IMR-90 (cell line): Measurements from ENCODE around the gene ITFG1. TPM values are rescaled to one million over a fixed set of nuclear protein-coding genes. Genes with fewer than 3 reads are reported as not detected.

Source experiments
- ATAC-seq: fragments of 200-7000 bp; cut with Tn5 transposase; 2 replicates; pipeline ENCODE4 v1.9.1; 2020; ENCODE audit warnings: low read depth, mild to moderate bottlenecking, moderate library complexity
- BruUV-seq: library from RNA; stranded (reverse); fragments of 400-500 nt; replicated peaks from 2 replicates; lab custom pipeline; 2021; lab: Mats Ljungman, UMichigan
- CTCF ChIA-PET: fragments of 300-600 bp; formaldehyde crosslinking; extraction: SDS; loops from one replicate; lab custom pipeline; 2021; ENCODE audit warnings: antibody characterized with exemption; lab: Yijun Ruan, JAX
- POLR2A ChIA-PET: fragments of 300-600 bp; sonication (Branson Sonifier 250); formaldehyde crosslinking; loops from one replicate; lab custom pipeline; 2022; ENCODE audit warnings: antibody characterized with exemption; ENCODE audit not compliant: unreplicated experiment; lab: Charles Lee
- DNase-seq: peaks from one replicate; pipeline ENCODE4 v3.0.0; 2013
- H2AFZ ChIP-seq: replicated peaks from 2 replicates; pipeline ENCODE3; 2013; ENCODE audit warnings: low read length, mild to moderate bottlenecking; ENCODE audit not compliant: poor library complexity
- H2AK5ac ChIP-seq: 2 replicates; pipeline ENCODE4 v1.6.1; 2013; ENCODE audit warnings: low read depth, low read length, inconsistent platforms
- H2AK9ac ChIP-seq: replicated peaks from 2 replicates; pipeline ENCODE3; 2013; ENCODE audit warnings: mild to moderate bottlenecking, low read depth, low read length, moderate library complexity; ENCODE audit not compliant: poor library complexity
- H2BK120ac ChIP-seq: 2 replicates; pipeline ENCODE4 v1.6.1; 2013; ENCODE audit warnings: low read depth, low read length, inconsistent platforms
- H2BK15ac ChIP-seq: 3 replicates; pipeline ENCODE4 v1.6.1; 2013; ENCODE audit warnings: low read depth, low read length, inconsistent platforms
- H2BK20ac ChIP-seq: 2 replicates; pipeline ENCODE4 v1.6.1; 2013; ENCODE audit warnings: low read depth, mild to moderate bottlenecking, inconsistent platforms, low read length, moderate library complexity
- H2BK5ac ChIP-seq: 2 replicates; pipeline ENCODE4 v1.6.1; 2013; ENCODE audit warnings: mild to moderate bottlenecking, low read depth, low read length, inconsistent platforms; ENCODE audit not compliant: poor library complexity, severe bottlenecking
- H3K14ac ChIP-seq: replicated peaks from 2 replicates; pipeline ENCODE4 v1.6.1; 2013; ENCODE audit warnings: low read depth, low read length, inconsistent platforms
- H3K18ac ChIP-seq: 2 replicates; pipeline ENCODE4 v1.6.1; 2013; ENCODE audit warnings: low read depth, low read length, control low read depth
- H3K23ac ChIP-seq: 2 replicates; pipeline ENCODE4 v1.6.1; 2013; ENCODE audit warnings: low read depth, low read length, inconsistent platforms
- H3K27ac ChIP-seq: 2 replicates; pipeline ENCODE4 v1.5.1; 2013; ENCODE audit warnings: mild to moderate bottlenecking, control low read depth, low read length; ENCODE audit not compliant: insufficient read depth
- H3K27me3 ChIP-seq: 2 replicates; pipeline ENCODE4 v1.6.1; 2013; ENCODE audit warnings: low read length; ENCODE audit not compliant: control insufficient read depth, insufficient read depth
- H3K36me3 ChIP-seq: 2 replicates; pipeline ENCODE4 v1.6.1; 2013; ENCODE audit warnings: low read length, mixed read lengths; ENCODE audit not compliant: control insufficient read depth, insufficient read depth
- H3K4ac ChIP-seq: 2 replicates; pipeline ENCODE4 v1.6.1; 2013; ENCODE audit warnings: low read depth, low read length, inconsistent platforms
- H3K4me1 ChIP-seq: 2 replicates; pipeline ENCODE4 v1.6.1; 2013; ENCODE audit warnings: low read length, mixed read lengths; ENCODE audit not compliant: control insufficient read depth, insufficient read depth
- H3K4me2 ChIP-seq: 2 replicates; pipeline ENCODE4 v1.6.1; 2013; ENCODE audit warnings: low read depth, mild to moderate bottlenecking, control low read depth, low read length, moderate library complexity
- H3K4me3 ChIP-seq: 2 replicates; pipeline ENCODE4 v1.5.1; 2013; ENCODE audit warnings: low read depth, mild to moderate bottlenecking, control low read depth, low read length, moderate library complexity; ENCODE audit not compliant: insufficient read depth
- H3K56ac ChIP-seq: 2 replicates; pipeline ENCODE4 v1.6.1; 2013; ENCODE audit warnings: low read length, inconsistent platforms; ENCODE audit not compliant: insufficient read depth; ENCODE audit errors: extremely low read depth
- H3K79me1 ChIP-seq, 2 experiments: 2 replicates each; pipeline ENCODE4 v1.6.1; 2013; ENCODE audit warnings: low read length in 2 of 2, inconsistent platforms in 1 of 2, low read depth in 1 of 2
- H3K9ac ChIP-seq: 2 replicates; pipeline ENCODE4 v1.6.1; 2013; ENCODE audit warnings: low read depth, low read length, control low read depth
- H3K9me1 ChIP-seq: 2 replicates; pipeline ENCODE4 v1.6.1; 2013; ENCODE audit warnings: low read length, inconsistent platforms; ENCODE audit not compliant: insufficient read depth
- H3K9me3 ChIP-seq: 2 replicates; pipeline ENCODE4 v1.6.1; 2013; ENCODE audit warnings: low read length; ENCODE audit not compliant: control insufficient read depth, insufficient read depth
- H4K20me1 ChIP-seq: 2 replicates; pipeline ENCODE4 v1.6.1; 2013; ENCODE audit warnings: low read length, inconsistent platforms; ENCODE audit not compliant: insufficient read depth
- H4K5ac ChIP-seq: 2 replicates; pipeline ENCODE4 v1.6.1; 2013; ENCODE audit warnings: mild to moderate bottlenecking, low read depth, low read length, control low read depth
- H4K8ac ChIP-seq, 2 experiments: 2 replicates each; pipeline ENCODE4 v1.6.1; 2013; ENCODE audit warnings: low read depth in 2 of 2, low read length in 2 of 2, control low read depth in 1 of 2, inconsistent platforms in 1 of 2
- H4K91ac ChIP-seq: 2 replicates; pipeline ENCODE4 v1.6.1; 2013; ENCODE audit warnings: low read depth, low read length, inconsistent platforms; ENCODE audit not compliant: insufficient read depth
- CEBPB ChIP-seq: IDR thresholded peaks from 2 replicates; pipeline ENCODE4 v1.6.1; 2012; ENCODE audit warnings: low read depth, low read length, improper control_type of control experiment
- CHD1 ChIP-seq: IDR thresholded peaks from 2 replicates; pipeline ENCODE4 v1.6.1; 2012; ENCODE audit warnings: low read depth, low read length, improper control_type of control experiment
- MAFK ChIP-seq: IDR thresholded peaks from 2 replicates; pipeline ENCODE4 v1.6.1; 2012; ENCODE audit warnings: low read depth, low read length, improper control_type of control experiment
- MAZ ChIP-seq: IDR thresholded peaks from 2 replicates; pipeline ENCODE4 v1.6.1; 2012; ENCODE audit warnings: low read depth, mild to moderate bottlenecking, low read length, improper control_type of control experiment, moderate library complexity, borderline replicate concordance
- RFX5 ChIP-seq: IDR thresholded peaks from 2 replicates; pipeline ENCODE4 v1.8.0; 2012; ENCODE audit warnings: low read depth, mild to moderate bottlenecking, low read length, moderate library complexity
- SMC3 ChIP-seq: fragments of 150-350 bp; IDR thresholded peaks from 2 replicates; pipeline ENCODE4 v1.6.1; 2016; ENCODE audit warnings: low read depth, mild to moderate bottlenecking, antibody characterized with exemption, low read length, moderate library complexity
- dilution Hi-C: fragments of 300-500 bp; cut with HindIII; formaldehyde crosslinking; loops from one replicate; pipeline ENCODE4 v1.14.3; 2018; ENCODE audit warnings: low sequenced_read_pairs; ENCODE audit not compliant: unreplicated experiment
- in situ Hi-C: fragments of 300-500 bp; cut with MboI; formaldehyde crosslinking; loops from 3 replicates; pipeline ENCODE4 v1.14.3; 2019; ENCODE audit warnings: low sequenced_read_pairs, inconsistent platforms, mixed read lengths
- intact Hi-C: fragments of 100-400 bp; cut with micrococcal nuclease; formaldehyde crosslinking; loops from 2 replicates; pipeline ENCODE4 v1.10.0; 2022
- polyA plus RNA-seq, 3 experiments: library from polyadenylated mRNA; depleted of rRNA; stranded (reverse); fragments of >200 nt; gene quantifications; 2 replicates each; pipeline ENCODE4 v1.2.3, GENCODE V29; 2012; ENCODE audit warnings: low replicate concordance in 1 of 3
- total RNA-seq: library from RNA; depleted of rRNA; stranded (reverse); fragments of >200 nt; gene quantifications from 2 replicates; pipeline ENCODE4 v1.2.3, GENCODE V29; 2012
- TF ChIP-seq, protein P1 (sequence below): conservative IDR thresholded peaks from 2 replicates; pipeline ENCODE4 v1.5.1; 2012; ENCODE audit warnings: mild to moderate bottlenecking, low read depth, low read length, improper control_type of control experiment
- TF ChIP-seq, protein P2 (sequence below): fragments of 150-350 bp; IDR thresholded peaks from 2 replicates; pipeline ENCODE4 v1.6.1; 2017; ENCODE audit warnings: mild to moderate bottlenecking, antibody characterized with exemption, low read length, low read depth
- TF ChIP-seq, protein P3 (sequence below): fragments of 150-350 bp; IDR thresholded peaks from 2 replicates; pipeline ENCODE4 v1.6.1; 2016; ENCODE audit warnings: low read depth, mild to moderate bottlenecking, low read length, moderate library complexity, borderline replicate concordance

Gene ITFG1
- total and polyA plus RNA-seq, 2 of the 4 experiments (the other 2 are of a cell fraction) = 54.3 to 60.4 TPM

DNA sequence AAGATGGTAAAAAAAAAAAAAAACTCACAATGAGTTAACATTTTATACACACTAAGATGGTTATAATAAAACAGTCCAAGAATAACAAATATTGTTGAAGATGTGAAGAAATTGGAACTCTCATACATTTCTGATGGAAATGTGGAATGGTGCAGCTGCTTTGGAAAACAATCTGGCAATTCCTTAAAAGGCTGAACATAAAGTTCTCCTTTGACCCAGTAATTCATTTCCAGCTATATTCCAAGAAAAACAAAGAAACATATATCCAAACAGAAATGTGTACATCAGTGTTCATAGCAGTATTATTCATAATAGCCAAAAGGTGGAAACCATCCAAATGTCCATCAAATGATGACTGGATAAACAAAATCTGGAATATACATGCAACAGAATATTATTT, 219.8 kb downstream of the ITFG1 start:
- ATAC-seq = no peak
- H3K27me3 ChIP-seq = no peaks in the 10 kb centered on the region
- no peak overlapping the region for H3K56ac ChIP-seq
- H2AK5ac ChIP-seq = no peak overlapping the region
- no peak overlapping the region for H3K9ac ChIP-seq
- H4K20me1 ChIP-seq = no peaks in the 10 kb centered on the region
- no peak overlapping the region for H3K4me2 ChIP-seq
- dilution Hi-C loops = no loop called here
- no peak overlapping the region for H3K23ac ChIP-seq
- no peak overlapping the region for H3K18ac ChIP-seq
- no peak overlapping the region for H4K91ac ChIP-seq
- no peak overlapping the region for H3K14ac ChIP-seq
- H3K4ac ChIP-seq = no peak overlapping the region
- no peak overlapping the region for H3K27ac ChIP-seq
- POLR2A ChIA-PET = no interaction called here
- no peak overlapping the region for H3K4me3 ChIP-seq
- H3K4me1 ChIP-seq = 0 out of 2 replicates have a peak, but pooled peaks cover 2% of the 10 kb centered on the region
- H3K9me3 ChIP-seq = no peaks in the 10 kb centered on the region
- H3K36me3 ChIP-seq = peaks cover 4% of the 10 kb centered on the region; the same call in 1 of the 2 replicates
- in situ Hi-C loops = no loop called here
- H4K8ac ChIP-seq = no peak overlapping the region
- H2BK15ac ChIP-seq = no peak overlapping the region
- DNase-seq = no peak
- no peaks in the 10 kb centered on the region for H3K9me1 ChIP-seq
- TF ChIP-seq, protein P1, sequence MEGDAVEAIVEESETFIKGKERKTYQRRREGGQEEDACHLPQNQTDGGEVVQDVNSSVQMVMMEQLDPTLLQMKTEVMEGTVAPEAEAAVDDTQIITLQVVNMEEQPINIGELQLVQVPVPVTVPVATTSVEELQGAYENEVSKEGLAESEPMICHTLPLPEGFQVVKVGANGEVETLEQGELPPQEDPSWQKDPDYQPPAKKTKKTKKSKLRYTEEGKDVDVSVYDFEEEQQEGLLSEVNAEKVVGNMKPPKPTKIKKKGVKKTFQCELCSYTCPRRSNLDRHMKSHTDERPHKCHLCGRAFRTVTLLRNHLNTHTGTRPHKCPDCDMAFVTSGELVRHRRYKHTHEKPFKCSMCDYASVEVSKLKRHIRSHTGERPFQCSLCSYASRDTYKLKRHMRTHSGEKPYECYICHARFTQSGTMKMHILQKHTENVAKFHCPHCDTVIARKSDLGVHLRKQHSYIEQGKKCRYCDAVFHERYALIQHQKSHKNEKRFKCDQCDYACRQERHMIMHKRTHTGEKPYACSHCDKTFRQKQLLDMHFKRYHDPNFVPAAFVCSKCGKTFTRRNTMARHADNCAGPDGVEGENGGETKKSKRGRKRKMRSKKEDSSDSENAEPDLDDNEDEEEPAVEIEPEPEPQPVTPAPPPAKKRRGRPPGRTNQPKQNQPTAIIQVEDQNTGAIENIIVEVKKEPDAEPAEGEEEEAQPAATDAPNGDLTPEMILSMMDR = no peak
- TF ChIP-seq SMC3 (no peak), CEBPB (no peak), MAZ (no peak), CHD1 (no peak), RFX5 (no peak), MAFK (no peak)
- TF ChIP-seq, protein P2, sequence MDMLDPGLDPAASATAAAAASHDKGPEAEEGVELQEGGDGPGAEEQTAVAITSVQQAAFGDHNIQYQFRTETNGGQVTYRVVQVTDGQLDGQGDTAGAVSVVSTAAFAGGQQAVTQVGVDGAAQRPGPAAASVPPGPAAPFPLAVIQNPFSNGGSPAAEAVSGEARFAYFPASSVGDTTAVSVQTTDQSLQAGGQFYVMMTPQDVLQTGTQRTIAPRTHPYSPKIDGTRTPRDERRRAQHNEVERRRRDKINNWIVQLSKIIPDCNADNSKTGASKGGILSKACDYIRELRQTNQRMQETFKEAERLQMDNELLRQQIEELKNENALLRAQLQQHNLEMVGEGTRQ = no peak
- TF ChIP-seq, protein P3, sequence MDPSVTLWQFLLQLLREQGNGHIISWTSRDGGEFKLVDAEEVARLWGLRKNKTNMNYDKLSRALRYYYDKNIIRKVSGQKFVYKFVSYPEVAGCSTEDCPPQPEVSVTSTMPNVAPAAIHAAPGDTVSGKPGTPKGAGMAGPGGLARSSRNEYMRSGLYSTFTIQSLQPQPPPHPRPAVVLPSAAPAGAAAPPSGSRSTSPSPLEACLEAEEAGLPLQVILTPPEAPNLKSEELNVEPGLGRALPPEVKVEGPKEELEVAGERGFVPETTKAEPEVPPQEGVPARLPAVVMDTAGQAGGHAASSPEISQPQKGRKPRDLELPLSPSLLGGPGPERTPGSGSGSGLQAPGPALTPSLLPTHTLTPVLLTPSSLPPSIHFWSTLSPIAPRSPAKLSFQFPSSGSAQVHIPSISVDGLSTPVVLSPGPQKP = no peak
- H4K5ac ChIP-seq = no peak overlapping the region
- no TSS peak for BruUV-seq
- H2BK120ac ChIP-seq = no peak overlapping the region
- H2AK9ac ChIP-seq = no peak overlapping the region
- no peaks in the 10 kb centered on the region for H3K79me1 ChIP-seq
- intact Hi-C loops = no loop called here
- no peak overlapping the region for H2AFZ ChIP-seq
- H2BK5ac ChIP-seq = no peak overlapping the region
- CTCF ChIA-PET = interaction anchor here (0.7 kb wide), 1 partner anchor 44 kb away, joined by 3 read pairs; no protein-coding TSS in a partner anchor
- no peak overlapping the region for H2BK20ac ChIP-seq
